SU-DHL-6 (cell line): ENCODE results near the gene TMEM59L.

Source experiments
- H2AFZ ChIP-seq: fragments of 200-600 bp; sonication (generic); 2 replicates; pipeline ENCODE4 v1.6.1; 2014; ENCODE audit warnings: low read depth, mild to moderate bottlenecking, moderate library complexity, mixed read lengths, antibody characterized with exemption, low read length; ENCODE audit not compliant: severe bottlenecking
- H3F3A ChIP-seq: fragments of 200-600 bp; shearing (Covaris generic); 2 replicates; pipeline ENCODE4 v1.6.0; 2016; ENCODE audit warnings: antibody characterized with exemption, mild to moderate bottlenecking; ENCODE audit not compliant: insufficient read depth
- H3K27ac ChIP-seq: fragments of 200-600 bp; sonication (generic); 2 replicates; pipeline ENCODE4 v1.5.1; 2016; ENCODE audit warnings: low read depth, mild to moderate bottlenecking, low read length, moderate library complexity, mixed read lengths
- H3K27me3 ChIP-seq: fragments of 200-600 bp; sonication (generic), shearing (Covaris generic); 2 replicates; pipeline ENCODE4 v1.6.0; 2014; ENCODE audit warnings: mild to moderate bottlenecking, low read length
- H3K36me3 ChIP-seq: fragments of 200-600 bp; sonication (generic); 2 replicates; pipeline ENCODE4 v1.6.1; 2014; ENCODE audit warnings: mild to moderate bottlenecking, low read length, mixed read lengths
- H3K4me2 ChIP-seq: fragments of 300-600, 200-600 bp; shearing (Covaris generic), sonication (generic); 2 replicates; pipeline ENCODE4 v1.6.0; 2014; ENCODE audit warnings: low read length, low read depth, mild to moderate bottlenecking; ENCODE audit not compliant: poor library complexity, severe bottlenecking
- H3K4me3 ChIP-seq: fragments of 200-600 bp; sonication (generic); 2 replicates; pipeline ENCODE4 v1.5.1; 2014; ENCODE audit warnings: antibody characterized with exemption, low read length, mild to moderate bottlenecking, mixed read lengths; ENCODE audit not compliant: insufficient read depth, poor library complexity, severe bottlenecking
- H3K79me2 ChIP-seq: fragments of 200-600 bp; sonication (generic); 2 replicates; pipeline ENCODE4 v1.6.1; 2014; ENCODE audit warnings: mild to moderate bottlenecking, low read length, moderate library complexity; ENCODE audit not compliant: insufficient read depth
- H3K9ac ChIP-seq: fragments of 200-600 bp; sonication (generic); 2 replicates; pipeline ENCODE4 v1.7.0; 2014; ENCODE audit warnings: mild to moderate bottlenecking, low read length
- H3K9me2 ChIP-seq: fragments of 200-600 bp; sonication (generic); replicated peaks from 2 replicates; pipeline ENCODE4 v1.6.1; 2014; ENCODE audit warnings: low read length; ENCODE audit not compliant: insufficient read depth
- H3K9me3 ChIP-seq: fragments of 200-600 bp; sonication (generic); 2 replicates; pipeline ENCODE4 v1.6.1; 2014; ENCODE audit warnings: low read length, mixed read lengths; ENCODE audit not compliant: insufficient read depth
- H4K20me1 ChIP-seq: fragments of 200-600 bp; sonication (generic); 2 replicates; pipeline ENCODE4 v1.6.1; 2014; ENCODE audit warnings: low read depth, mild to moderate bottlenecking, antibody characterized with exemption, low read length, moderate library complexity, mixed read lengths
- EZH2phosphoT487 ChIP-seq: fragments of 200-600 bp; sonication (generic), shearing (Covaris generic); conservative IDR thresholded peaks from 2 replicates; pipeline ENCODE4 v1.6.1; 2018; ENCODE audit warnings: mild to moderate bottlenecking, antibody characterized with exemption, low read length, moderate library complexity, mixed read lengths
- TF ChIP-seq, protein P1 (sequence below): fragments of 200-600 bp; sonication (generic); IDR thresholded peaks from one replicate; pipeline ENCODE4 v1.5.1; 2017; ENCODE audit warnings: antibody characterized with exemption, mild to moderate bottlenecking, low read length, moderate library complexity; ENCODE audit not compliant: insufficient read depth, poor library complexity, severe bottlenecking

The TMEM59L gene

DNA sequence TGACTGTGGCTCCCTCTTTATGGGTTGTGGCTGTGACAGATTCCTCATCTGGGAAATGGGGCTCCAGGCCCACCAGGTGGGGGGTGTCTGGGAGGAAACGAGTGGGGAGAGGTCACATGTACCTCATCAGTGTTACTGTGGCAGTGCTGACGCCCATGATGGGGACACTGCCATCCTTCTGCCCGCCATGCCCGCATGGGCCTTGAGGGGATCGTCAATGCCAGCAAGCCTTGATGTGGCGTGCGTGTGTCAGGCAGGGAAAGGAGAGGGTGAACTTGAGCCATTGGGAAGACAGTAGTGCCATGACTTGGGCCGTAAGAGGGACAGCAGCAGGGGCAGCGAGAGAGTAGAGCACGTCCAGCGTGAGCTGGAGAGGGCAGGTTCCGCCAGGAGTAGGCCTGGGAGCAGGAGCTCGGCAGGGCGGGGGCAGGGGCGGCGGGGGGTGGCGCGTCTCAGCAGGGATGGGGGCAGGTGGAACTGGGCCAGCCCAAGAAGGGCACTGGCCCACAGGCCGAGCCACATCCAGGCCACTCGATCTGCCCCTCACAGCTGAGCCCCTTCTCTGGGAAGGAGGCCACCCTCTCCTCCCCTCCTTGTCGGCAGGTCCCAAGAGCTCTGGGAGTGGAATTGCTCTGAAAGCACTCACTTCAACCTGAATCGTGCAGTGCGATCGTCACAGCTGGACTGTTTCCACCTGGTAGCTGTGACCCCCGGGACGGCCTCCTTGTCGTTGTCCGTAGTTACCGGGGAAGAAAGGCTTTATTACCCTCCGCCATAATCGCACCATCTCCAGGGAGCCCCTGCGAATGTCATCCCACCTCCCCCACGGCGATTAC is 34.1 kb downstream of the TMEM59L start:
- Histone ChIP-seq H3K79me2 (no peaks in the 10 kb centered on the region), H3K4me3 (no peak overlapping the region), H3K9ac (no peak overlapping the region), H3K4me2 (no peak overlapping the region), H4K20me1 (no peaks in the 10 kb centered on the region), H3K36me3 (no peaks in the 10 kb centered on the region), H3F3A (no peaks in the 10 kb centered on the region), H3K9me2 (no peaks in the 10 kb centered on the region), H3K27ac (no peak overlapping the region), H3K27me3 (no peaks in the 10 kb centered on the region; the same call in 1 of the 2 replicates), H3K9me3 (no peaks in the 10 kb centered on the region), H2AFZ (no peak overlapping the region)
- TF ChIP-seq EZH2phosphoT487: no peak
- TF ChIP-seq, protein P1, sequence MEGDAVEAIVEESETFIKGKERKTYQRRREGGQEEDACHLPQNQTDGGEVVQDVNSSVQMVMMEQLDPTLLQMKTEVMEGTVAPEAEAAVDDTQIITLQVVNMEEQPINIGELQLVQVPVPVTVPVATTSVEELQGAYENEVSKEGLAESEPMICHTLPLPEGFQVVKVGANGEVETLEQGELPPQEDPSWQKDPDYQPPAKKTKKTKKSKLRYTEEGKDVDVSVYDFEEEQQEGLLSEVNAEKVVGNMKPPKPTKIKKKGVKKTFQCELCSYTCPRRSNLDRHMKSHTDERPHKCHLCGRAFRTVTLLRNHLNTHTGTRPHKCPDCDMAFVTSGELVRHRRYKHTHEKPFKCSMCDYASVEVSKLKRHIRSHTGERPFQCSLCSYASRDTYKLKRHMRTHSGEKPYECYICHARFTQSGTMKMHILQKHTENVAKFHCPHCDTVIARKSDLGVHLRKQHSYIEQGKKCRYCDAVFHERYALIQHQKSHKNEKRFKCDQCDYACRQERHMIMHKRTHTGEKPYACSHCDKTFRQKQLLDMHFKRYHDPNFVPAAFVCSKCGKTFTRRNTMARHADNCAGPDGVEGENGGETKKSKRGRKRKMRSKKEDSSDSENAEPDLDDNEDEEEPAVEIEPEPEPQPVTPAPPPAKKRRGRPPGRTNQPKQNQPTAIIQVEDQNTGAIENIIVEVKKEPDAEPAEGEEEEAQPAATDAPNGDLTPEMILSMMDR: no peak

DNA sequence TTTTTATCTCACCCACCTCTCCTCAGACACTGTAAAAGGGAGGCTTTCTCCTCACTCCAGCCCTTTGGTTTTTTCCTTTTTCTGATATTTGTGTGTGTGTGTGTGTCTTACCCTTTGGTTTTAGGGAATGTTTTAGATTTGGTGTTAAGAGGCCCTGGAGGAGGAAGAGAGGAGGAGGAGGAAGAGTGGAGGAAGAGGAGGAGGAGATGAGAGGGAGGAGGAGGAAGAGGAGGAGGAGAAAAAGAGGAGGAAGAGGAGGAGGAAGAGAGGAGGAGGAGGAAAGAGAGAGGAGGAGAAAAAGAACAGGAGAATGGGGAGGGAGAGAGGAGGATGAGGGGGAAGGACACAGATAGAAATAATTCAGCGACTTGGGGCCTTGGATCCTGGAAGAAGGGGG is 34.7 kb downstream of the TMEM59L start:
- H3K9me3 ChIP-seq: no peaks in the 10 kb centered on the region
- no peaks in the 10 kb centered on the region for H4K20me1 ChIP-seq
- H3K4me2 ChIP-seq: no peak overlapping the region
- H3K9me2 ChIP-seq: no peaks in the 10 kb centered on the region
- H3K79me2 ChIP-seq: no peaks in the 10 kb centered on the region
- no peak overlapping the region for H2AFZ ChIP-seq
- no peaks in the 10 kb centered on the region for H3F3A ChIP-seq
- H3K27me3 ChIP-seq: no peaks in the 10 kb centered on the region; the same call in 1 of the 2 replicates
- no peak overlapping the region for H3K9ac ChIP-seq
- no peak overlapping the region for H3K27ac ChIP-seq
- H3K36me3 ChIP-seq: no peaks in the 10 kb centered on the region
- TF ChIP-seq, protein P1: no peak
- no peak overlapping the region for H3K4me3 ChIP-seq

DNA sequence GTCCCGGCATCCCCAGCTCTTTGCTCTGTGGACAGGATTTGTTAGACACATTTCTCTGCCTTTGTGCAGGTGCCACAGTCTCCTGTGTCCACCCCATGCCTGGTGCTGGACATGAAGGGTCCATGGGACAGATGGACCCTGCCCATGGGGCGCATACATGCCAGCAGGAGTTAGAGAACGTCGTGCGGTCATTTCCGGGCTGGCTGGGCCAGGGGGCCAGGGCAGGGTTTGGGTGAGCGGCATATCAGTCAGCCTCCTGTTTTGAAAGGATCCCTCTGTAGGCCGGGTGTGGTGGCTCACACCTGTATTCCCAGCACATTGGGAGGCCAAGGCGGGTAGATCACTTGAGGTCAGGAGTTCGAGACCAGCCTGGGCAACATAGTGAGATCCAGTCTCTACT is 35.1 kb downstream of the TMEM59L start:
- no peak for TF ChIP-seq EZH2phosphoT487
- TF ChIP-seq, protein P1: no peak
- Histone ChIP-seq H3K4me2 (no peak overlapping the region), H3K36me3 (no peaks in the 10 kb centered on the region), H3K9ac (no peak overlapping the region), H2AFZ (no peak overlapping the region), H3K79me2 (no peaks in the 10 kb centered on the region), H4K20me1 (no peaks in the 10 kb centered on the region), H3K9me3 (no peaks in the 10 kb centered on the region), H3F3A (no peaks in the 10 kb centered on the region), H3K4me3 (no peak overlapping the region), H3K9me2 (no peaks in the 10 kb centered on the region), H3K27ac (no peak overlapping the region), H3K27me3 (no peaks in the 10 kb centered on the region; the same call in 1 of the 2 replicates)
